A673 (cell line): ENCODE data around the gene C6orf58. TPM values are rescaled to one million over a fixed set of nuclear protein-coding genes. Genes with fewer than 3 reads are reported as not detected.

Source experiments
- BruUV-seq: library from RNA; stranded (reverse); fragments of 400-500 nt; replicated peaks from 2 replicates; lab custom pipeline; 2021; lab: Mats Ljungman, UMichigan
- CTCF ChIA-PET: fragments of 300-600 bp; sonication (Branson Sonifier 250); formaldehyde crosslinking; loops from one replicate; lab custom pipeline; 2022; ENCODE audit warnings: antibody characterized with exemption; lab: Charles Lee
- POLR2A ChIA-PET: fragments of 300-600 bp; sonication (Branson Sonifier 250); formaldehyde crosslinking; loops from one replicate; lab custom pipeline; 2022; ENCODE audit warnings: antibody characterized with exemption; ENCODE audit not compliant: low non-redundant PET; lab: Charles Lee
- DNase-seq: peaks from one replicate; pipeline ENCODE4 v3.0.0-alpha.2; 2015; ENCODE audit warnings: low spot score
- H3K27ac ChIP-seq: fragments of 200-600 bp; sonication (generic); 2 replicates; pipeline ENCODE4 v1.5.1; 2016; ENCODE audit warnings: mixed run types, low read depth, mild to moderate bottlenecking, mixed read lengths, antibody characterized with exemption, low read length; ENCODE audit not compliant: poor library complexity, severe bottlenecking
- H3K27me3 ChIP-seq: fragments of 200-600 bp; sonication (generic); replicated peaks from 2 replicates; pipeline ENCODE4 v1.6.1; 2017; ENCODE audit warnings: mixed run types, low read depth, mild to moderate bottlenecking, mixed read lengths, antibody characterized with exemption, low read length; ENCODE audit not compliant: insufficient read depth, poor library complexity
- H3K36me3 ChIP-seq: fragments of 200-600 bp; sonication (generic); 2 replicates; pipeline ENCODE4 v1.6.1; 2016; ENCODE audit warnings: mixed run types, mild to moderate bottlenecking, mixed read lengths, antibody characterized with exemption, low read length; ENCODE audit not compliant: insufficient read depth, poor library complexity, severe bottlenecking
- H3K4me1 ChIP-seq: fragments of 200-600 bp; sonication (generic); 2 replicates; pipeline ENCODE4 v1.6.1; 2017; ENCODE audit warnings: mixed run types, mild to moderate bottlenecking, mixed read lengths, antibody characterized with exemption, low read length; ENCODE audit not compliant: insufficient read depth, poor library complexity, severe bottlenecking
- H3K4me3 ChIP-seq: fragments of 200-600 bp; sonication (generic); 2 replicates; pipeline ENCODE4 v1.5.1; 2016; ENCODE audit warnings: low read depth, mixed run types, mild to moderate bottlenecking, mixed read lengths, low read length; ENCODE audit not compliant: poor library complexity, severe bottlenecking
- H3K9me3 ChIP-seq: fragments of 200-600 bp; sonication (generic); 2 replicates; pipeline ENCODE4 v1.6.1; 2016; ENCODE audit warnings: mixed run types, low read depth, mild to moderate bottlenecking, mixed read lengths, antibody characterized with exemption, low read length; ENCODE audit not compliant: poor library complexity, severe bottlenecking
- EZH2 ChIP-seq: fragments of 200-600 bp; sonication (generic); IDR thresholded peaks from 2 replicates; pipeline ENCODE4 v1.6.1; 2017; ENCODE audit warnings: borderline replicate concordance, low read depth, mild to moderate bottlenecking, mixed read lengths, antibody characterized with exemption, low read length; ENCODE audit not compliant: poor library complexity, severe bottlenecking
- intact Hi-C: fragments of 100-400 bp; cut with micrococcal nuclease; formaldehyde crosslinking; loops from one replicate; pipeline ENCODE4 v1.10.0; 2022; ENCODE audit not compliant: unreplicated experiment
- total RNA-seq: library from RNA; stranded (reverse); gene quantifications from 2 replicates; pipeline ENCODE4 v1.2.3, GENCODE V29; 2021
- TF ChIP-seq, protein P1 (sequence below): fragments of 300-800, 200-600 bp; sonication (generic); conservative IDR thresholded peaks from 2 replicates; pipeline ENCODE4 v1.5.1; 2017; ENCODE audit warnings: low read depth, mild to moderate bottlenecking, antibody characterized with exemption, low read length, moderate library complexity, mixed read lengths

C6orf58 gene
- total RNA-seq, 1 experiment from 2014 or later = 0.64 TPM

DNA sequence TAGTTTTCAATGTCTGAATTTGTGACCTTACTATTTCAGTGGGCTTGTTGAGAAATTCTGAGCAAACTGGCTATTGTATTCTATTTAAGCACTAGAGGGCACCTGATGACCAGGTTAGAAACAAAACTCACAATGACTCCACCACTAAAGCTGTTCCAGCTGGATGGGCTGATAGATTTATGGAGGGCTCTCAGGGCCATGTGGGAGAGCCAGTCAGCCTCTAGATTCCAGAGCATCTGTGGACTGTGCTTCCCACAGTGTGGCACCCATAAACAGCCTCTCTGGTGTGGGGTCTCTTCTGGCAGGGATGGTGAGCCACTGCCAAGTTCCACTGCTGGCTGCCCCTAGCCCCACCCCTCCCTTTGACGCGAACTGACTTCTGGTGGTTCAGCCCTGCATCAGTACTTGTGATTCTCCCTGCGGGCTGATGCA, 29.2 kb downstream of the C6orf58 start:
- Histone ChIP-seq H3K4me3 (no peak overlapping the region), H3K27me3 (no peaks in the 10 kb centered on the region), H3K36me3 (no peaks in the 10 kb centered on the region), H3K27ac (no peak overlapping the region), H3K4me1 (no peaks in the 10 kb centered on the region), H3K9me3 (no peaks in the 10 kb centered on the region)
- POLR2A ChIA-PET = interaction anchor here (0.7 kb wide), 1 partner anchor 420 kb away, joined by 3 read pairs; no protein-coding TSS in a partner anchor
- CTCF ChIA-PET = interaction anchor here (0.7 to 1.0 kb wide), 3 partner anchors 36 to 1765 kb away, joined by 4 to 6 read pairs (median 4); no protein-coding TSS in a partner anchor
- no peak for TF ChIP-seq EZH2
- TF ChIP-seq, protein P1, sequence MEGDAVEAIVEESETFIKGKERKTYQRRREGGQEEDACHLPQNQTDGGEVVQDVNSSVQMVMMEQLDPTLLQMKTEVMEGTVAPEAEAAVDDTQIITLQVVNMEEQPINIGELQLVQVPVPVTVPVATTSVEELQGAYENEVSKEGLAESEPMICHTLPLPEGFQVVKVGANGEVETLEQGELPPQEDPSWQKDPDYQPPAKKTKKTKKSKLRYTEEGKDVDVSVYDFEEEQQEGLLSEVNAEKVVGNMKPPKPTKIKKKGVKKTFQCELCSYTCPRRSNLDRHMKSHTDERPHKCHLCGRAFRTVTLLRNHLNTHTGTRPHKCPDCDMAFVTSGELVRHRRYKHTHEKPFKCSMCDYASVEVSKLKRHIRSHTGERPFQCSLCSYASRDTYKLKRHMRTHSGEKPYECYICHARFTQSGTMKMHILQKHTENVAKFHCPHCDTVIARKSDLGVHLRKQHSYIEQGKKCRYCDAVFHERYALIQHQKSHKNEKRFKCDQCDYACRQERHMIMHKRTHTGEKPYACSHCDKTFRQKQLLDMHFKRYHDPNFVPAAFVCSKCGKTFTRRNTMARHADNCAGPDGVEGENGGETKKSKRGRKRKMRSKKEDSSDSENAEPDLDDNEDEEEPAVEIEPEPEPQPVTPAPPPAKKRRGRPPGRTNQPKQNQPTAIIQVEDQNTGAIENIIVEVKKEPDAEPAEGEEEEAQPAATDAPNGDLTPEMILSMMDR = peak; percentile 34
- peak; percentile 54 for DNase-seq
- no TSS peak for BruUV-seq
- intact Hi-C loops = no loop called here

DNA sequence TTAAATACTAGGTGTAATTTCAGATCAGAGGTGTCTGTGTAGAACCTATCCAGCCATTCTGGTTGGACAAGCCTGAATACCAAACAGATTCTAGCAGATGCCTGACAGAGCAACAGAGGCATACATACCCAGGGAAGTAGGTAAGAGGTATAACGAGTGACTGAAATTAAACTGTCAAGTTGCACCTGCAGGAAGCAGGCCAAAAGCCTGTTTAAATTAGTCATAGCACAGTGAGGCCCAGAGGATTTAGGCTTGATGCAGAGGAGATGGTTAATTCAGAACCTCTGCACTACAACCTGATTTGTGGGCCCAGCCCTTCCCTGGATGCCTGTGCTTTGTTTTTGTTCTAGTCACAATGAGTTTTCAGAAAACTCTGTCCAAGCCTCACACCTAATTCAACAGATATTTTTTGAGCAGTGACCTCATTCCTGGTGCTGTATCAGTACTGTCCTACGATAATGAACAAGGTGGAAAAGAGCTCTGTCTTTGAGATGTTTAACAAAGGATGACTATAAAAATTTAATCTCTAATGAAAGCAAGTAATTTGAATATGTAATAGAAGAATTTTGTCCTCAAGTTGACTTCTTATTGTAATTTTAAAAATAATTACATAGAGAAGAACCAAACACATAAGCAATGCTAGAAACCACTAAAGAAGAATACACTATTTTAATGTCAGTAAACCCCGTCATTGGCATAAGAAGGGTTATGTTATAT, 31.7 kb downstream of the C6orf58 start:
- BruUV-seq = no TSS peak
- intact Hi-C loops = no loop called here
- no peaks in the 10 kb centered on the region for H3K36me3 ChIP-seq
- DNase-seq = no peak
- H3K4me3 ChIP-seq = no peak overlapping the region
- no peaks in the 10 kb centered on the region for H3K9me3 ChIP-seq
- ChIA-PET CTCF (no interaction called here), POLR2A (no interaction called here)
- H3K27ac ChIP-seq = no peak overlapping the region
- TF ChIP-seq EZH2 = no peak
- TF ChIP-seq, protein P1 = no peak
- no peaks in the 10 kb centered on the region for H3K27me3 ChIP-seq
- no peaks in the 10 kb centered on the region for H3K4me1 ChIP-seq

DNA sequence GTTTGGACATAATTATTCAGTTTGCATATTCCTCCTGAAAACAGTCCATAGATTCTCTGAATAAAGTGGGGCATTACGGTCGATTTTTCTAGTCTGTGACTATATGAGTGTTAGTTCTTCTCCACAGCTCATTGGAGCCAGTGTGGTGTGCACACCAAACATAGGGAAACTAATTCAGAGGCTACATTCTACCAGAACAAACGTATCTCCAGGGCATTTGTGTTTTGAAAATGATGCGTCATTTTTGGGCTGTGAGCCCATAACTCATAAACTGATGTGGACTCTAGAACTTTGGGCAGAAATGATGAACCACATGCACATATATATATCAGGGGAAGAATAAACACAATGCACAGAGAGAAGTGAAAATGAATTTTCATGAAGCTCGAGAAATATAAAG, 41.8 kb downstream of the C6orf58 start:
- no peak overlapping the region for H3K4me3 ChIP-seq
- BruUV-seq = no TSS peak
- H3K27me3 ChIP-seq = no peaks in the 10 kb centered on the region
- CTCF ChIA-PET = no interaction called here
- TF ChIP-seq EZH2 = no peak
- TF ChIP-seq, protein P1 = no peak
- intact Hi-C loops = no loop called here
- no peaks in the 10 kb centered on the region for H3K9me3 ChIP-seq
- DNase-seq = no peak
- POLR2A ChIA-PET = no interaction called here
- H3K27ac ChIP-seq = no peak overlapping the region
- H3K4me1 ChIP-seq = no peaks in the 10 kb centered on the region
- no peaks in the 10 kb centered on the region for H3K36me3 ChIP-seq
